Neural progenitor cell (in vitro differentiated cells): ENCODE measurements around the gene CYP2C18. TPM values are rescaled to one million over a fixed set of nuclear protein-coding genes. Genes with fewer than 3 reads are reported as not detected.

ENCODE experiments used
- DNase-seq: peaks from one replicate; pipeline ENCODE4 v3.0.0-alpha.2; 2016; ENCODE audit warnings: low spot score
- H2AFZ ChIP-seq: fragments of 200-600 bp; sonication (generic); replicated peaks from 2 replicates; pipeline ENCODE4 v1.6.1; 2016; ENCODE audit warnings: antibody characterized with exemption
- H3F3A ChIP-seq: fragments of 200-600 bp; sonication (generic); 2 replicates; pipeline ENCODE4 v1.6.1; 2016; ENCODE audit warnings: antibody characterized with exemption, low read depth
- H3K27ac ChIP-seq: fragments of 200-600 bp; sonication (generic); 2 replicates; pipeline ENCODE4 v1.5.1; 2016; ENCODE audit warnings: mild to moderate bottlenecking
- H3K27me3 ChIP-seq: fragments of 200-600 bp; sonication (generic); 2 replicates; pipeline ENCODE4 v1.6.1; 2016; ENCODE audit warnings: mild to moderate bottlenecking, moderate library complexity
- H3K36me3 ChIP-seq: fragments of 200-600 bp; sonication (generic); 2 replicates; pipeline ENCODE4 v1.5.1; 2016
- H3K4me1 ChIP-seq: fragments of 200-600 bp; sonication (generic); 2 replicates; pipeline ENCODE4 v1.6.1; 2016; ENCODE audit warnings: mixed run types
- H3K4me2 ChIP-seq: fragments of 200-600 bp; sonication (generic); 2 replicates; pipeline ENCODE4 v1.6.1; 2016
- H3K4me3 ChIP-seq: fragments of 200-600 bp; sonication (generic); 2 replicates; pipeline ENCODE4 v1.5.1; 2016
- H3K79me2 ChIP-seq: fragments of 200-600 bp; sonication (generic); 2 replicates; pipeline ENCODE4 v1.6.1; 2016; ENCODE audit warnings: low read depth
- H3K9ac ChIP-seq: fragments of 200-600 bp; sonication (generic); 2 replicates; pipeline ENCODE4 v1.6.1; 2016
- H3K9me3 ChIP-seq: fragments of 200-600 bp; sonication (generic); 2 replicates; pipeline ENCODE4 v1.5.1; 2016; ENCODE audit warnings: low read depth
- H4K20me1 ChIP-seq: fragments of 200-600 bp; sonication (generic); 2 replicates; pipeline ENCODE4 v1.6.1; 2016; ENCODE audit warnings: low read depth
- H3K27ac Mint-ChIP-seq: 3 replicates; pipeline ENCODE4 v1.8.0; 2021; ENCODE audit warnings: mixed read lengths
- H3K27me3 Mint-ChIP-seq: 2 replicates; pipeline ENCODE4 v1.8.0; 2022; ENCODE audit warnings: low read depth, mild to moderate bottlenecking, inconsistent platforms, moderate library complexity, mixed read lengths; ENCODE audit not compliant: insufficient read depth
- H3K36me3 Mint-ChIP-seq: 3 replicates; pipeline ENCODE4 v1.8.0; 2021; ENCODE audit warnings: mixed read lengths
- H3K4me1 Mint-ChIP-seq: 3 replicates; pipeline ENCODE4 v1.8.0; 2021; ENCODE audit warnings: mixed read lengths
- H3K4me3 Mint-ChIP-seq: 3 replicates; pipeline ENCODE4 v1.8.0; 2021; ENCODE audit warnings: mild to moderate bottlenecking, moderate library complexity, mixed read lengths
- H3K9me3 Mint-ChIP-seq: 3 replicates; pipeline ENCODE4 v1.8.0; 2020; ENCODE audit warnings: mixed read lengths
- CTCF ChIP-seq: fragments of 200-600 bp; sonication (generic); IDR thresholded peaks from 2 replicates; pipeline ENCODE4 v1.5.1; 2017; ENCODE audit warnings: antibody characterized with exemption, mild to moderate bottlenecking
- EZH2 ChIP-seq: fragments of 200-600 bp; sonication (generic); IDR thresholded peaks from 2 replicates; pipeline ENCODE4 v1.6.1; 2017; ENCODE audit warnings: antibody characterized with exemption, mild to moderate bottlenecking, moderate library complexity
- EZH2phosphoT487 ChIP-seq: fragments of 200-600 bp; sonication (generic); IDR thresholded peaks from 2 replicates; pipeline ENCODE4 v1.6.1; 2017; ENCODE audit warnings: antibody characterized with exemption
- total RNA-seq: library from RNA; depleted of rRNA; stranded (reverse); fragments of >200 nt; gene quantifications from 2 replicates; pipeline ENCODE4 v1.2.3, GENCODE V29; 2015; ENCODE audit warnings: low replicate concordance

CYP2C18 gene
- total RNA-seq, 1 donor from 2014 or later, result not detected

- Histone ChIP-seq H3K4me3 (no peak overlapping the region), H2AFZ (no peak overlapping the region), H3K27me3 (no peaks in the 10 kb centered on the region), H3K9me3 (no peaks in the 10 kb centered on the region), H3K4me2 (no peak overlapping the region), H3K36me3 (no peaks in the 10 kb centered on the region), H3K4me1 (no peaks in the 10 kb centered on the region), H4K20me1 (no peaks in the 10 kb centered on the region), H3K79me2 (no peaks in the 10 kb centered on the region), H3F3A (no peaks in the 10 kb centered on the region), H3K27ac (no peak overlapping the region), H3K9ac (no peak overlapping the region)
- H3K27ac Mint-ChIP-seq, result no peak overlapping the region
- H3K9me3 Mint-ChIP-seq, result no peaks in the 10 kb centered on the region
- H3K4me1 Mint-ChIP-seq, result no peaks in the 10 kb centered on the region
- no peak overlapping the region for H3K4me3 Mint-ChIP-seq
- no peaks in the 10 kb centered on the region for H3K27me3 Mint-ChIP-seq
- no peaks in the 10 kb centered on the region for H3K36me3 Mint-ChIP-seq
- TF ChIP-seq EZH2 (no peak), CTCF (no peak), EZH2phosphoT487 (no peak)
- no peak for DNase-seq
Observed at GRCh38 chr10:94785211-94785610, 101.7 kb downstream of the CYP2C18 start.

Other genes with a start within 250 kb of the CYP2C18 start
- gene HELLS, start 137.9 kb upstream of the CYP2C18 start, total RNA-seq, result 237 and 314 TPM in 2 replicates
- gene CYP2C19, start 79.0 kb downstream of the CYP2C18 start, total RNA-seq, result not detected in 2 replicates